Upper lobe of right lung (tissue), 1 donor: ENCODE data around the gene GLT1D1. TPM values are rescaled to one million over a fixed set of nuclear protein-coding genes. Genes with fewer than 3 reads are reported as not detected.

ENCODE experiments used
- ATAC-seq: fragments of 200-7000 bp; cut with Tn5 transposase; one replicate; pipeline ENCODE4 v1.9.1; 2020; ENCODE audit warnings: mild to moderate bottlenecking, moderate library complexity
- DNase-seq: peaks from one replicate; pipeline ENCODE4 v3.0.0-alpha.2; 2020
- H3K27ac ChIP-seq: fragments of 200-600 bp; one replicate; pipeline ENCODE4 v1.8.0; 2022
- H3K27me3 ChIP-seq: fragments of 200-600 bp; one replicate; pipeline ENCODE4 v1.8.0; 2022; ENCODE audit warnings: mild to moderate bottlenecking
- H3K36me3 ChIP-seq: fragments of 200-600 bp; one replicate; pipeline ENCODE4 v1.8.0; 2022
- H3K4me1 ChIP-seq: fragments of 200-600 bp; one replicate; pipeline ENCODE4 v1.8.0; 2022
- H3K4me3 ChIP-seq: fragments of 200-600 bp; one replicate; pipeline ENCODE4 v1.8.0; 2022; ENCODE audit warnings: mild to moderate bottlenecking
- H3K9me3 ChIP-seq: fragments of 200-600 bp; one replicate; pipeline ENCODE4 v1.8.0; 2022
- CTCF ChIP-seq: fragments of 200-600 bp; IDR thresholded peaks from one replicate; pipeline ENCODE4 v1.8.0; 2022; ENCODE audit warnings: antibody characterized with exemption
- intact Hi-C: fragments of 100-400 bp; cut with DNase I; formaldehyde crosslinking; loops from one replicate; pipeline ENCODE4 v1.11.0; 2022
- total RNA-seq: library from RNA; stranded (reverse); fragmentation: NEBNext Ultra II Directional; extraction: Animal tissue kit (Norgen Biotek cat#: 25700); gene quantifications from one replicate; pipeline ENCODE4 v1.2.1, GENCODE V29; 2021
- donor health status: DM: no; HTN: yes; CAD: no; lungs with severe emphysema.

The GLT1D1 gene
- total RNA-seq, 1 donor from 2014 or later = 3.5 TPM

- Histone ChIP-seq H3K27ac (no peak overlapping the region), H3K36me3 (peaks cover 19% of the 10 kb centered on the region), H3K4me1 (peaks cover 33% of the 10 kb centered on the region), H3K27me3 (no peaks in the 10 kb centered on the region), H3K4me3 (no peak overlapping the region), H3K9me3 (no peaks in the 10 kb centered on the region)
- TF ChIP-seq CTCF = no peak
- intact Hi-C loops = no loop called here
- ATAC-seq (no peak), DNase-seq (no peak)
These were observed 38.6 kb upstream of the GLT1D1 start for GRCh38 chr12:128814411-128815261.

GRCh38 chr12:128815779-128816642, 37.3 kb upstream of the GLT1D1 start:
- peaks cover 36% of the 10 kb centered on the region for H3K4me1 ChIP-seq
- no peaks in the 10 kb centered on the region for H3K27me3 ChIP-seq
- H3K27ac ChIP-seq = no peak overlapping the region
- ATAC-seq = no peak
- H3K36me3 ChIP-seq = peaks cover 18% of the 10 kb centered on the region
- no peak for DNase-seq
- H3K4me3 ChIP-seq = no peak overlapping the region
- no peaks in the 10 kb centered on the region for H3K9me3 ChIP-seq
- no peak for TF ChIP-seq CTCF
- intact Hi-C loops = no loop called here

GRCh38 chr12:128816643-128816920, 36.7 kb upstream of the GLT1D1 start:
- Histone ChIP-seq H3K4me3 (no peak overlapping the region), H3K27ac (no peak overlapping the region), H3K4me1 (peaks cover 41% of the 10 kb centered on the region), H3K36me3 (peaks cover 18% of the 10 kb centered on the region), H3K9me3 (no peaks in the 10 kb centered on the region), H3K27me3 (no peaks in the 10 kb centered on the region)
- TF ChIP-seq CTCF = no peak
- intact Hi-C loops = no loop called here
- no peak for DNase-seq
- no peak for ATAC-seq

- intact Hi-C loops = no loop called here
- DNase-seq = no peak
- peak; percentile 54 for ATAC-seq
- no peaks in the 10 kb centered on the region for H3K9me3 ChIP-seq
- no peaks in the 10 kb centered on the region for H3K27me3 ChIP-seq
- no peak for TF ChIP-seq CTCF
- H3K27ac ChIP-seq = no peak overlapping the region
- no peak overlapping the region for H3K4me3 ChIP-seq
- peaks cover 49% of the 10 kb centered on the region for H3K4me1 ChIP-seq
- peaks cover 18% of the 10 kb centered on the region for H3K36me3 ChIP-seq
These were observed 35.9 kb upstream of the GLT1D1 start for GRCh38 chr12:128817111-128818015.
